Raji (cell line): ENCODE results near the gene DGKD.

Source experiments
- POLR2A ChIP-seq: IDR thresholded peaks from 2 replicates; pipeline ENCODE4 v1.6.1; 2011; ENCODE audit warnings: low read depth, low read length, control low read depth; ENCODE audit not compliant: insufficient read depth

The DGKD gene

GRCh38 chr2:233421091-233421816 lies 67.0 kb downstream of the DGKD start:
- TF ChIP-seq POLR2A = no peak

- TF ChIP-seq POLR2A = no peak
Measured at GRCh38 chr2:233422050-233422639, 67.9 kb downstream of the DGKD start.

- TF ChIP-seq POLR2A = no peak
Measured at GRCh38 chr2:233422649-233423551, 68.6 kb downstream of the DGKD start.

GRCh38 chr2:233423552-233423860 lies 69.2 kb downstream of the DGKD start:
- TF ChIP-seq POLR2A = no peak

GRCh38 chr2:233424154-233424951 lies 70.1 kb downstream of the DGKD start:
- no peak for TF ChIP-seq POLR2A

GRCh38 chr2:233426619-233427342 lies 72.5 kb downstream of the DGKD start:
- TF ChIP-seq POLR2A = no peak

GRCh38 chr2:233428008-233428407 lies 73.7 kb downstream of the DGKD start:
- no peak for TF ChIP-seq POLR2A

GRCh38 chr2:233428438-233428837 lies 74.1 kb downstream of the DGKD start:
- TF ChIP-seq POLR2A = no peak

GRCh38 chr2:233429175-233429897 lies 75.0 kb downstream of the DGKD start:
- no peak for TF ChIP-seq POLR2A

GRCh38 chr2:233430081-233430480 lies 75.8 kb downstream of the DGKD start:
- TF ChIP-seq POLR2A = no peak

GRCh38 chr2:233430651-233431050 lies 76.4 kb downstream of the DGKD start:
- no peak for TF ChIP-seq POLR2A

- no peak for TF ChIP-seq POLR2A
Measured at GRCh38 chr2:233433029-233433428, 78.7 kb downstream of the DGKD start.

GRCh38 chr2:233433794-233434193 lies 79.5 kb downstream of the DGKD start:
- no peak for TF ChIP-seq POLR2A
